ENCODE results near the gene HS3ST5. TPM values are rescaled to one million over a fixed set of nuclear protein-coding genes. Genes with fewer than 3 reads are reported as not detected.

HS3ST5 gene
- total and polyA plus RNA-seq, 2 donors (not counting 1 experiment from before 2014, with no cell fraction given), result under 0.01 TPM; not detected in 1

GRCh38 chr6:114085211-114085610, 257.6 kb downstream of the HS3ST5 start:
- H3K9me3 ChIP-seq (ENCODE audit: control insufficient read depth, insufficient read depth, low read depth, low read length), result no peaks in the 10 kb centered on the region
- H2AFZ ChIP-seq (ENCODE audit: low read length), result no peak overlapping the region
- no peaks in the 10 kb centered on the region for H3K36me3 ChIP-seq (ENCODE audit: control insufficient read depth, insufficient read depth, low read length)
- TF ChIP-seq CTCF (conservative IDR thresholded peaks at IDR 0.05 in 1 of 2, IDR thresholded peaks at IDR 0.05 in 1 of 2; ENCODE audit: low read depth in 1 of 2, low read length in 2 of 2) (no peak), EZH2 (IDR thresholded peaks at IDR 0.05; ENCODE audit: low read length, missing control alignments) (no peak)
- no peak overlapping the region for H3K4me2 ChIP-seq (ENCODE audit: extremely low read depth, insufficient read depth, low read length)
- no peaks in the 10 kb centered on the region for H4K20me1 ChIP-seq (ENCODE audit: control insufficient read depth, extremely low read depth, insufficient read depth, low read length)
- peak; percentile 27 to 89 for DNase-seq (ENCODE audit: low read depth in 2 of 2)
- no peak overlapping the region for H3K27ac ChIP-seq (ENCODE audit: insufficient read depth, low read length)
- H3K79me2 ChIP-seq (ENCODE audit: control insufficient read depth, insufficient read depth, low read length), result no peaks in the 10 kb centered on the region
- no peaks in the 10 kb centered on the region for H3K4me1 ChIP-seq (ENCODE audit: control insufficient read depth, extremely low read depth, insufficient read depth, low read length)
- H3K9ac ChIP-seq (ENCODE audit: insufficient read depth, low read length), result no peak overlapping the region
- no peaks in the 10 kb centered on the region for H3K27me3 ChIP-seq (ENCODE audit: control insufficient read depth, insufficient read depth, low read length)
- H3K4me3 ChIP-seq (replicated peaks in 1 of 4; ENCODE audit: control extremely low read depth in 1 of 4, insufficient read depth in 1 of 4, low read depth in 3 of 4, low read length in 4 of 4), result no peak overlapping the region

- H2AFZ ChIP-seq (ENCODE audit: low read length), result no peak overlapping the region
Observed at GRCh38 chr6:114084327-114084890, 258.4 kb downstream of the HS3ST5 start.

GRCh38 chr6:114083251-114083650, 259.6 kb downstream of the HS3ST5 start:
- TF ChIP-seq CTCF (conservative IDR thresholded peaks at IDR 0.05 in 1 of 2, IDR thresholded peaks at IDR 0.05 in 1 of 2; ENCODE audit: low read depth in 1 of 2, low read length in 2 of 2), result no peak
- TF ChIP-seq EZH2 (IDR thresholded peaks at IDR 0.05; ENCODE audit: low read length, missing control alignments), result no peak
- Histone ChIP-seq H3K27me3 (ENCODE audit: control insufficient read depth, insufficient read depth, low read length) (no peaks in the 10 kb centered on the region), H3K9me3 (ENCODE audit: control insufficient read depth, insufficient read depth, low read depth, low read length) (no peaks in the 10 kb centered on the region), H3K4me1 (ENCODE audit: control insufficient read depth, extremely low read depth, insufficient read depth, low read length) (no peaks in the 10 kb centered on the region), H4K20me1 (ENCODE audit: control insufficient read depth, extremely low read depth, insufficient read depth, low read length) (no peaks in the 10 kb centered on the region), H3K36me3 (ENCODE audit: control insufficient read depth, insufficient read depth, low read length) (no peaks in the 10 kb centered on the region), H3K4me3 (replicated peaks in 1 of 4; ENCODE audit: control extremely low read depth in 1 of 4, insufficient read depth in 1 of 4, low read depth in 3 of 4, low read length in 4 of 4) (no peak overlapping the region), H3K27ac (ENCODE audit: insufficient read depth, low read length) (no peak overlapping the region), H2AFZ (ENCODE audit: low read length) (no peak overlapping the region), H3K9ac (ENCODE audit: insufficient read depth, low read length) (no peak overlapping the region), H3K4me2 (ENCODE audit: extremely low read depth, insufficient read depth, low read length) (no peak overlapping the region), H3K79me2 (ENCODE audit: control insufficient read depth, insufficient read depth, low read length) (no peaks in the 10 kb centered on the region)
- no peak for DNase-seq (ENCODE audit: low read depth in 2 of 2)

More at GRCh38 chr6:114084327-114084890, 258.4 kb downstream of the HS3ST5 start:
- no peaks in the 10 kb centered on the region for H3K27me3 ChIP-seq (ENCODE audit: control insufficient read depth, insufficient read depth, low read length)
- no peaks in the 10 kb centered on the region for H3K36me3 ChIP-seq (ENCODE audit: control insufficient read depth, insufficient read depth, low read length)
- H3K4me3 ChIP-seq (replicated peaks in 1 of 4; ENCODE audit: control extremely low read depth in 1 of 4, insufficient read depth in 1 of 4, low read depth in 3 of 4, low read length in 4 of 4), result no peak overlapping the region
- no peak overlapping the region for H3K4me2 ChIP-seq (ENCODE audit: extremely low read depth, insufficient read depth, low read length)
- no peaks in the 10 kb centered on the region for H3K79me2 ChIP-seq (ENCODE audit: control insufficient read depth, insufficient read depth, low read length)
- no peaks in the 10 kb centered on the region for H4K20me1 ChIP-seq (ENCODE audit: control insufficient read depth, extremely low read depth, insufficient read depth, low read length)
- H3K9ac ChIP-seq (ENCODE audit: insufficient read depth, low read length), result no peak overlapping the region
- no peak overlapping the region for H3K27ac ChIP-seq (ENCODE audit: insufficient read depth, low read length)
- no peaks in the 10 kb centered on the region for H3K9me3 ChIP-seq (ENCODE audit: control insufficient read depth, insufficient read depth, low read depth, low read length)
- H3K4me1 ChIP-seq (ENCODE audit: control insufficient read depth, extremely low read depth, insufficient read depth, low read length), result no peaks in the 10 kb centered on the region
- DNase-seq (ENCODE audit: low read depth in 2 of 2), result peak; percentile 23 to 78
- TF ChIP-seq EZH2 (IDR thresholded peaks at IDR 0.05; ENCODE audit: low read length, missing control alignments) (no peak), CTCF (conservative IDR thresholded peaks at IDR 0.05 in 1 of 2, IDR thresholded peaks at IDR 0.05 in 1 of 2; ENCODE audit: low read depth in 1 of 2, low read length in 2 of 2) (no peak)

Data from fibroblast of lung (primary cell).